CD4-positive, alpha-beta T cell treated with Interleukin-4 for 4 hours (primary cell): ENCODE measurements around the gene SLC25A33.

Experiments used
- DNase-seq: peaks from one replicate; pipeline ENCODE4 v3.0.0-alpha.2; 2020

Gene SLC25A33

DNA sequence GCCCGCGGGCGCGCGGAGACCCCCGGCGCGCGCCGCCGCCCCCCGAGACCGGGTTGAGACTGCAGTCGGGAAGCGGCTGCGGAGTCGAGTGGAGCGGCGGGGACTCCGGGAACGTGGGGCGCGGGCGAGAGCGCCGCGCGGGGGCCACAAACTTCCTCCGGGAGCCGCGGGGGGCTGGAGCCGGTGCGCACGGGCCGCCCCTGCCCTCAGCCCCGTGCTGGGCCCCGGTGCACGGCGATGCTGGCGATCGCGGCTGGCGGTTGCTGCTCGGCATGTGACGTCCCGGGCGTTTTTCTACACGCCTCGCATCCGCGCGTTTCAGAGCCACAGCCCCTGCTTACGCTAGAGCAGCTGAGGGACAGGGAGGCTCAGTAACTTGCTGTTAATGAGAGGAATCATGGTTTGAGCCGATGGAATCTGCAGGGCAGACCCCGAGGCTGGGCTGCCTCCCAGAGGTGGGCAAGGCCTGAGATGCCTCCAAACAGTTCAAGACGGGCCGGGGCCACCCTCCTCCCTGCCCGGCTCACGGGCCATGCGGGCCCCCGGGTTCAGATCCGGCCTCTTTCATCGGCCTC is 50.0 kb downstream of the SLC25A33 start:
- peak; percentile 31 for DNase-seq

DNA sequence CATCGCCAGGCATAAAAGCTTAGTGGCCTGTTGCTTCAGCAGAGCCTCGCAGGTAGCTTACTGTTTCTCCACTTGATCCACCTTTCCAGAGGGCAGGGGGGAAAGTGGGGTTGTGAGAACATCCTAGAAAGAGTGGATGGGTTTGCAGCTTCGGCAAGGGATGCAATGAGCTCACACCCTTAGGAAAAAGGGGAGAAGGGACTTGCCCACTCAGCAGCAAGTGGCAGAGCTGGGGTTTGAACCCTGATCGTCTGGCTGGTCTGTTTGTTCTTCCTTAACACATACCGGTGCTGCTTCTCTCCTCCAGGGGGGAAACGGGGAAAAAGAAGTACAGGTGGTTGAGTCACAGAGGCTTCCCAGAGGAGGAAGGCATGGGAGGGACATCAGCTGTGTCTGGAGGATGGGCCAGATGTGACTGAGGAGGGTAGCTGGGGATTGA is 50.5 kb downstream of the SLC25A33 start:
- no peak for DNase-seq

DNA sequence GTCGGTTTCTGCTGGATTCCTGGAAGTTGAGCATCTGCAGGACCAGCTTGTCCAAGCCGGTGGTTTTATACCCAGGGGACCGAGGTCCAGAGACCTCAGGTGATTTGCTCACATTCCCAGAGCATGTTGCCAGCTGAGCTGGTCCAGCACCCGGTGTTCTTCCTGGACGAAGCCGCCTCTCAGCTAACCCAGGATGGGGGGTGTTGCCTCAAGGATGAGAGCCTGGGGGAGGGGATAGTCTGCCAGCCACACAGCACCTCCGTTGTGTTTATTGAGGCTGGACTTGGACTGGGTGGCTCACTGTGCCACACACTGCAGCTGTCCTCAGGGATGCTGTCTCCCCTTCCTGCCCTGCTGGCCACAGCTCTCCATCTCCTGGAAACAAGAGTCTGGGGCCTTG is 50.9 kb downstream of the SLC25A33 start:
- no peak for DNase-seq

DNA sequence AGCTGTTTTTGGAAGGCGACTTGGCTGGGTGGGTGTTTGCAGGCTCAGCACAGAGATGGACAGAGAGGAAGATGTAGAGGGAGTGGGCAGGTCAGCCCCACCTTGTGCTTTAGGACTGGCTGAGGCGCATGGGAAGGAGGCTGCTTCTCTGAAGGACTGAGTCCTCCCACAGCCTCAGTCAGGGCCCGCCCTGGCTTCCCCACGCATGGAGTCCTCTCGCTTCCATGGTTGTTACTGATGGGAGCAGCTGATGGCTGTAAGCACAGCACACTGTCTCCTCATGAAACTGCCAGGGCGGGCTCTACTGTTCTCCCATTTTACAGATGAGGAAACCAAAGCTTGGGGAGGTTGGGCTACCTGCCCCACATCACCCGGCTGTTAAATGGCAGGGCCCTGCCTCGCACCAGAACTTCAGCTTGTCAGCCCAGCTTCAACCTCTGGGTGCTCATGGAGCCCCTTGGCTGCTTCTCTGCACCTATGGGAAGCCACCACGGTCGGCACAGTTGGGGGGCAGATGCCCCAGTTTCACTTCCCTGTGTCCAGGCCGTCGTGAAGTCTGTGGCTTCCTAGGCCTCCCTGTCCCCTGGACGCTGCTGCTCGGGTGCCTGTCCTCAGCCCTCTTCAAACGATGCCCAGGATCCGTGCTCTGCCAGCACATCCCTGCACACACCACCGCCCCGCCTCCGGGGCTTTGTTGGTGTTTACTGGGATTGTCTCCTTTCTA is 51.8 kb downstream of the SLC25A33 start:
- DNase-seq: no peak

DNA sequence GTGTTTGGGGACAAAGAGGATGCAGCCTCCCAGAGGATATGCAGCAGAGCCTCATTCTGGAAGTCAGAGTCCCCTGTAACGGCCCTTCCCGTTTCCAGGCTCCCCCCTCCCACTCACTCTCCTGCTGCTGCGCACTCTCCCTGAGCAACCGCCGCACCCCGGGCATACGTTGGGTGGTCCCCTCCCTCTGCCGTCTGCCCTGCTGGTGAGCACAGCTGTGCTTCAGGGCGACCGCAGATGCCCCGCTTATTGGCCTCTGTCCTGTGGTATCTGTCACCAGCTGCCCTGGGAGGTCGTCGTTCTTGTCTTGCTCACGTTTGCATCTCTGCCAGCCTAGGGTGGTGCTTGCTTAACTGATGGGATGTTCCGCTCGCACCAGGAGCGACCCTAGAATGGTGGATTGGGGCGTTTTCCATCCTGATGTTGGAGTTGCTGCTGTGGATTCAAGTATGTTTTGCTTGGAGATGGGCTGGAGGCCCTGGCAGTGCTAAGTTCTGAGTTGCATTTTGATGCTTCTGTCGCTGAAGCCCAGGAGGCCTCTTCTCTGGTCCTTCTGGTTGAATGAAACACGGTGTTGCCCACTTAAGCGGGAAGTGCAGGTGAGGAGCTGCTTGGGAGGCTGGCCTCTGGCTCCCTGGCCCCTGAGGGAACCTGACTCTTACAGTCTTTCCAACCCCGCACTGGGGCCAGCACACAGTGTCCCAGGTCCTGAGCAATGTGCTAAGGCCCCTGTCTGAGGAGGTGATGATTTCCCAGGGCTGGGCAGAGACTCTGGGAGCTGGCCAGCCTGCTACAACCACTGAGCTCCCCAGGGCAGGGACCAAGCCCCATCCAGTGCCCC is 52.6 kb downstream of the SLC25A33 start:
- no peak for DNase-seq

DNA sequence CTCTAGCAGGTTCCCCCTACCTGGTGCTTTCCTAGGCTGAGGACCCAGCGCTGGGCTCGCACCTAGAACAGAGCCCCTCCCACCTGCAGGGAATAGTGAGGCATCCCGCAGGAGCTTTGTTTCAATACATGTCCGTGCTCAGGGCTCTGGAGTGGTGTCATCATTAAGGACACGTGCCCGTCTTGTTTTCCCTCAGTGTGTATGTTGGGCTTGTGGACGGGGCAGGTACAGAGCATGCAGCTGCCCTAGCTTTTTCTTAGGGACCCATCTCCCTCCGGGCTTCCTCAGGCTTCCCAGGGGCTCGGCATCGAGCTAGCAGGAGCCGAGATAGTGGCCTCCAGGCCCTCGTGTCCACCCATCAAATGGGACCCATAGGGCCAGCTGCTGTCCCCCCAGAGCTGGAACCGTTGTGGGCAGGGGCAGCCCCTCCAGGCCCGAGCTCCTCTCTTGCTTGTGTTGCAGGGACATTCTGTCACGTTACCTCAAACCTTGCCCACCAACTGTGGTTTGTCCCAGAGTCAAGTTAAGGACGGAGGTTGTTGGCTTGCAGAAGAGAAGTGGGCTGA is 53.3 kb downstream of the SLC25A33 start:
- DNase-seq: no peak

DNA sequence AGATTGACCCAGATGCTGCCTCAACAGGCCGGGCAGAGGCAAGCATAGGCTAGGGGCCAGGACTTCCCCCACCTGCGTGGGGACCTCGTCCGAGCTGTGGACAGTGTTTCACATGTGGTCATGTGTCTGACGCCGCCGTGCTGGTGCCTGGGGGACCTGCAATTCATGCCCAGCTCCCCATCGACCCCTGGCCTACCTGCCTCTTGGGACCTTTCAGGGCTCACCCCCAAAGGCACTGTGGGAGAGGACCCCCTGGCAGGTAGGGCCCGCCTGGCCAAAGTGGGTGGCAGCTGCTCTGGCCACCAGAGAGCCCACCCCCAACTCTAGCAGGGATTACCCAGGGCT is 53.9 kb downstream of the SLC25A33 start:
- DNase-seq: no peak

DNA sequence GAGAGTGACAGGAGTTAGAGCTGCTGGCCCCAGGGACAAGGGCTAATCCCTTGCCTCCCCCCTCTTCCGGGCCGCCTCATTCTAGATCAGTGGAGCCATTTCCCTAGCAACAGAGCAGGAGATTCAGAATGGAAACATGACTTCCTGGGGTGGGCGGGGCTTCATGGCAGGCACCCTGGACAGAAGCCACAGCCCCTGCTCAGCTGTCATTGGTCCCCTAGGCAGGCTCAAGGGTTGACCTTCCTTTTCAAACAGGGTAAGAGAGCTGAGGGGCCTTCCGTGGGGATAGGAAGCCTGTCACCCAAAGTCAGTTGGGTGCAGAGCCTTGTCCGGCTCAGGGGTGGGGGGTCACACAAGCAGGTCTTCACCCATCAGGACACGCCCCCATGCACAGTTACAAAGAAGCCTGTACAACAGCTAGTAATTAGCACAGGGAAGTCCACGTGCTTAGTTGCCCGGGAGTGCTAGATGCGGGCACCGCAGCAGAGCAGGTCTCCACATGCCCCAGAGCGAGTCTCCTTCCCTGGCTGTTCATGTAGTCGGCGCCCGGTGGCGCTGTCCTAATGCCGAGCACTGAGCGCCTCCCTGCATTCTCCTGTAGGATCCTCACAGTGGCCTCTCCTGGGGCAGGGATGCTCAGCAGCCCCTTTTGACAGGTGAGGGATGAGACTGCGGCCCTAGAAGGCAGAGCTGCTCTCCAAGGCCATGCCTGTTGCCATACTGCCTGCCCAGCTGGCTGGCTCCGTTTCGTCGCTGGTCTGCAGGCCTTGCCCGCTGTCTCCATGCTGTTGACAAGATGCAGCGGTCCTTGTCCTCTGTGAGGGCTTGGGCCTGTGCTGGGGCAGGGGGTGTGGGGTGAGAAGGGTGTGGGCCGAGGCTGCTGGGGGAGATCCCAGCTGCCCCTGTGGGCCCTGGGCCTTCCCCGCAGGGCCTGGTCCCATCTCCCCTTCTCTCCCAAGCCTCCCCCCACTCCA is 54.5 kb downstream of the SLC25A33 start:
- peak; percentile 13 for DNase-seq

DNA sequence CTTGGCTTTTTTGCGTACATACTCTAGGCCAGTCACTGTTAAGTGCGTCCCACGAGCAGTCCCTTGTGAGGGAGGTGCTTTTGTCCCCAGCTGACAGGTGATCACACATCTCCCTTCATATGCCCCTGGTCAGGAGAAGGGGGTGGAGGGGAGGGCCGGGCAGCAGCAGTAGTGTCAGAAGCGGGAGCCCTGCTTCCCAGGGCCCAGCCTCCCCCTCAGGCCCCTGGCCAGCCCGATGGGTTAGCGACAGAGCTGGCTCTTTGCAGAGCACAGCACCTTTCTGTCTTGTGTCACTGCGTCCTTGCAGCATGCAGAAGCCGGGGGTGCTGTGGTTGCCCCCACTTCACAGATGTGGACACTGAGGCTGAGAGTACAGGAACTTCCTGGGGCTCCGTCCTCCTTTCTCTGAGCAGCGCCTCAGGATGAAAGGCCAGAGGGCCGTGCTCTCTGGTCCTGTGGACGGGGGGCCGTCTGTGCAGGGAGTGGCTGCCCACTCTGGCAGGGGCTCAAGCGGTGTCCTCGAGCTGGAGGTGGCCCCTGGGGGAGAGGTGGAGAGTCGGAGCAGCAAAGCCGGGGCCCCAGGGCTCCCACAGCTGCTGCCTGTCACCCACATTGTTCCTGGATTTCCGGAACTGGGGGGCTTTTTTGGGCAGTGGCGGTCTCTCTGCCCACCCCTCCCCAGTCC is 55.3 kb downstream of the SLC25A33 start:
- DNase-seq: no peak

DNA sequence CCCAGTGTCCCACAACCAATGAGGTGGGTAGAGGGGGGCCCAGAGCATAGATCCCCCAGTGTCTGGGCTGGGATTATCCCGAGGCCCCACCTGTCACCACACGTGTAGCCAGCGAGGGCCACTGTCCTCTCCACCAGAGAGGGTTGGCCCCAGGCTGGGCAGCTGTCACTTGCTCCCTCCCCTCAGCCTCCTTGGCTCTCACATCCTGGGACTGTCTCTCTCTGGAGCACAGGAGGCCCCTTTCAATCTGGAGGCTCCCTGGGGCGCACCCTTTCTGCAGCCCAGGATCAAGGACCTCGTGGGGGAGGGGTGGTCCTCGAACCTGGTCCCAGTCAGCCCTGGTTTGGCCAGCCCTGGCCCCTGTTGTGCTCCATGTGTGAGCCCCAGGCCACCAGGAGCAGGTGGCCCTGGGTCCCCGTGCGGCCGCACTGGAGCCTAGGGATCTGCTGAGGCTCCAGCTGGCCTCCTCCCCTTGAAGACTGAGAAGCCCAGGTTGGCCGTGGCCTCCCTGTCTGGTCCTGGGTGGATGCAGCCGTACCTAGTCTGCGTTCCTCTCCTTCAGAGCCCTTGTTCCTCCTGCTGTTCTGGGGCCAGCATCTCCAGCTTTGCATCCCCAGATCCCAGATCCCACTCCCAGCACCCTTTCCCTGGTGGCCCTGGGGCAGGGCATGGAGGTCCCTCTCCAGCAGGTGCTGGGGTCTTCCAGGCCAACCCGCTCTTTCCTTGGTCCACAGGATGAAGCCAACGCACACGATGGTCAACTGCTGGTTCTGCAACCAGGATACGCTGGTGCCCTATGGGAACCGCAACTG is 56.1 kb downstream of the SLC25A33 start:
- DNase-seq: no peak

DNA sequence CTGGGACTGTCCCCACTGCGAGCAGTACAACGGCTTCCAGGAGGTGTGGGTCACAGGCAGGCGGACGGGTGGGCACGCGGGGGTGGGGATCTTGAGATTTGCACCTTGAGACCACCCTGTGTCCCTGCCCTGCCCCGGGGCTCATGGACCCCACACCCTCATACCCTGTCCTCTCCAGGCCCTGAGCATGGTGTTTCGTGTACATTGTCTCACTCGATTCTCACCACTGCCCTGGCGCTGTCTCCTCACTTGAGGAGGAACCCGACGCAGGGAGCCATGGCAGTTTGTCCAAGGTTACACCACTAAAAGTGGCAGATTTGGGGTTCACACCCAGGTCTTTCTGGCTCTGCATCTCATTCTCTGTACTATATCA is 56.7 kb downstream of the SLC25A33 start:
- no peak for DNase-seq

DNA sequence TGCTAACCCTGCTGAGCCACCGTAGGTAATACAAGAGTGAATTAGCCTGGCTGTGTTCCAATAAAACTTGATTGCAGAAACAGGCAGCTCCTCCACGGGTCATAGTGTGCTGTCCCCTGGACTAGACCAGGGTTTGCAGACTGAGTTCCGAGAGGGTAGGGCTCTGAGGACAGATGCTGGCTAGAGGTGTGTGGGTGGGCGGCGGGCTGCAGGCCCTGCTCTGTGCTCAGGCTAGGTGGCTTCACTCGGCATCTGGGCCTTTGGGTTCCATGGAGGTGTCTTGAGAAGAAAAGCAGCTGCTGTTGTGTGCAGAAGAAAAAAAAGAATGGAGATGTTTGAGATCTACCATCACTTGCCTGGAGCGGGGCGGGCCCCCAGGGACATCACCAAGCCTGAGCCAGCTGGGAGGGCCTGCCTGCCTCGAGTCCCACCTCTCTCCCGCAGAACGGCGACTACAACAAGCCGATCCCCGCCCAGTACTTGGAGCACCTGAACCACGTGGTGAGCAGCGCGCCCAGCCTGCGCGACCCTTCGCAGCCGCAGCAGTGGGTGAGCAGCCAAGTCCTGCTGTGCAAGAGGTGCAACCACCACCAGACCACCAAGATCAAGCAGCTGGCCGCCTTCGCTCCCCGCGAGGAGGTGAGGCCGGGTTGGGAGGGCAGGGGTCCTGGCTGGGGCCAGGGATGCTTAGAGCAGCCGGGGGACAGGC is 57.3 kb downstream of the SLC25A33 start:
- no peak for DNase-seq

DNA sequence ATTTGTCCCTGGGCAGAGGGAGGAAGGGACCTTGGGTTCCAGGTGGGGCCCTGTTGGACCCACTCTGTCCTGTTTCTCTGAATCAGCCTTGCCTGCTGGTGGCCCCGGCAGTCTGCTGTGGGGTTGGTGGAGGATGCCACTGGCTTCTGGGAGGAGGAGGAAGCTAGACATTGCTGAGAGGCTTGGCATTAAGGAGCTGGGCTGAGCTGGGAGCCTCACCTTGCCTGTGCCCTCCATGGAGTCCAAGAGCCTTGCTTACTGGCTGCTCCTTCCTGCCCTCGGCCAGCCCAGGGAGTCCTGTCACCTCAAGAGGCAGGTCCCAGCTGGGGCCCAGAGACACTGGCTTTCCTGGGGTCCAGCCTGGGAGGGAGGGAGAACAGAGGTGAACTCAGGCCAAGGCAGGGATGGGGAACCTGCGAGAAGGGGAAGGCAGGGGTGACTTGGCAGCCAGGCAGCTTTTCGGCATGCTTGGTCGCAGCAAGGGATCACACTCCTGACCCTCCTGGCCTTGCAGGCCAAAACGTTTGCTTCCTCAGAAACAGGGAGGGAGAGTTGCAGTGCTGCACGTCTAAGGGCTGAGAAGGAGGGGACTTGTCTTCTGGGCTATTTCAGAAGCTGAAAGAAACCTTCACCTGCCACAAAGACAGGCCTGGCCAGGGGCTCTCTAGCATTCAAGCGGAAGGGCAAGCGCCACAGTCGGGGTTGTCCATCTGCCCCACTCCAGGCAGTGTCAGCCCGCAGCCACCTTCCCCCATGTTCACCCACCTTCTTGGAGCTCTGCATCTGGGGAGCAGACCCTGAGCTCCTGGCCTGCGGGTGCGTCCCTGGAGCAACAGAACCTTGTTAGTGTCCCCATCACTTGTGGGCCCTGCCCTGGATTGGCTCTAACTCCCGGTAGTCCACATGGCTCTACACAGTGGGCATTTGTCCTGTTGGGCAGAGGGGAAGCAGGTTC is 58.4 kb downstream of the SLC25A33 start:
- DNase-seq: no peak

DNA sequence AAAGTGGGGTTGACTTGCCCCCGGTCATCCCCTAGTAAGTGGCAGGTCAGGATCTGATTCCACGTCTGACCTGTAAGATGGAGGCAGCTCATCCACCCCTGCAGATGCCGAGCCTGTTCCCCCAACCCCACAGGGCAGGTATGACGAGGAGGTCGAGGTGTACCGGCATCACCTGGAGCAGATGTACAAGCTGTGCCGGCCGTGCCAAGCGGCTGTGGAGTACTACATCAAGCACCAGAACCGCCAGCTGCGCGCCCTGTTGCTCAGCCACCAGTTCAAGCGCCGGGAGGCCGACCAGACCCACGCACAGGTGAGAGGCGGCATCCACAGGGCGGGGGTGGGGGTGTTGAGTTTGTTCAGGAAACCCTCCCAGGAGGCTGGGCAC is 59.0 kb downstream of the SLC25A33 start:
- no peak for DNase-seq

DNA sequence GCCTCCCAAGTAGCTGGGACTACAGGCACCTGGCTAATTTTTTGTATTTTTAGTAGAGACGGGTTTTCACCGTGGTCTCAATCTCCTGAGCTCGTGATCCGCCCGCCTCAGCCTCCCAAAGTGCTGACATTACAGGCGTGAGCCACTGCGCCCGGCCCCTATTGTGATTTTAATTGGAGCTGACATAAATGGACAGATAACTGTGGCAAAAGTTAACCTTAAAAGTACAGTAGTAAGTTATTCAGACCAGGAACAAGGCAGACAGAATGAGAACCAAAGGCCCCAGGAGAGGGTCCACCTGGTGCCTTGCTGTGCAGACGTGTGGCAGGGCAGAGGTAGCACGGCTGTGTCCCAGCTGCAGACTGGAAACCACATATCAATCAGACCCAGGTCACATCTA is 60.5 kb downstream of the SLC25A33 start:
- DNase-seq: no peak

DNA sequence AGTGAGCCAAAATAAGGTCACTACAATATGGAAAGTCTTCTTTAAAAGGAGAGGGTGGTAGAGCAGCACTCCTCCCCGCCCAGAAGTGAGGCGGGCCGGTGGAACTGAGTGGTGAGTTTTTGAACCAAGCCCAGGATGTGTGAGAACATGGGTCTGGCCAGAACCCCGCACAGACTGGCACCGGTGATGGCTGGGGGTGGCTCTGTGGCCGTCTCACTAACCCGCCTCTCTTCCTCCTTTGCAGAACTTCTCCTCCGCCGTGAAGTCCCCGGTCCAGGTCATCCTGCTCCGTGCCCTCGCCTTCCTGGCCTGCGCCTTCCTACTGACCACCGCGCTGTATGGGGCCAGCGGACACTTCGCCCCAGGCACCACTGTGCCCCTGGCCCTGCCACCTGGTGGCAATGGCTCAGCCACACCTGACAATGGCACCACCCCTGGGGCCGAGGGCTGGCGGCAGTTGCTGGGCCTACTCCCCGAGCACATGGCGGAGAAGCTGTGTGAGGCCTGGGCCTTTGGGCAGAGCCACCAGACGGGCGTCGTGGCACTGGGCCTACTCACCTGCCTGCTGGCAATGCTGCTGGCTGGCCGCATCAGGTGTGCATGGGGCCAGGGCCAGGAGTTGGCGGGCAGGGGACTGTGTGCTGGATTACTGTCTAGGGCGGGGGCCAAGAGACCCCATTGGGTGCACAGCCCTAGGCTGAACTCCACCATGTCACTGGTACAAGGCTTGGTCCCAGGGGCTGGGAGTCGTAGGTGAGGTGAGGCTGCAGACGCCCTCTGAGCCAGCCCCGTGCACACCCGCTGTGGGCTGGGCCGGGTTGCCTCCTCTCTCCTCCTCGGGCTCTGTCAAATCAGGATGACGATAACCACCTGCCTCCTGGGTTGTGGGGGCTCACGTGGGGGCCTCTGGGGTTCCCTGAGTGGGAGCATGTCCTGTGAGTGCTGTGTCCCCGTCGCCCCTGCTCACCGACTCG is 61.9 kb downstream of the SLC25A33 start:
- DNase-seq: no peak

DNA sequence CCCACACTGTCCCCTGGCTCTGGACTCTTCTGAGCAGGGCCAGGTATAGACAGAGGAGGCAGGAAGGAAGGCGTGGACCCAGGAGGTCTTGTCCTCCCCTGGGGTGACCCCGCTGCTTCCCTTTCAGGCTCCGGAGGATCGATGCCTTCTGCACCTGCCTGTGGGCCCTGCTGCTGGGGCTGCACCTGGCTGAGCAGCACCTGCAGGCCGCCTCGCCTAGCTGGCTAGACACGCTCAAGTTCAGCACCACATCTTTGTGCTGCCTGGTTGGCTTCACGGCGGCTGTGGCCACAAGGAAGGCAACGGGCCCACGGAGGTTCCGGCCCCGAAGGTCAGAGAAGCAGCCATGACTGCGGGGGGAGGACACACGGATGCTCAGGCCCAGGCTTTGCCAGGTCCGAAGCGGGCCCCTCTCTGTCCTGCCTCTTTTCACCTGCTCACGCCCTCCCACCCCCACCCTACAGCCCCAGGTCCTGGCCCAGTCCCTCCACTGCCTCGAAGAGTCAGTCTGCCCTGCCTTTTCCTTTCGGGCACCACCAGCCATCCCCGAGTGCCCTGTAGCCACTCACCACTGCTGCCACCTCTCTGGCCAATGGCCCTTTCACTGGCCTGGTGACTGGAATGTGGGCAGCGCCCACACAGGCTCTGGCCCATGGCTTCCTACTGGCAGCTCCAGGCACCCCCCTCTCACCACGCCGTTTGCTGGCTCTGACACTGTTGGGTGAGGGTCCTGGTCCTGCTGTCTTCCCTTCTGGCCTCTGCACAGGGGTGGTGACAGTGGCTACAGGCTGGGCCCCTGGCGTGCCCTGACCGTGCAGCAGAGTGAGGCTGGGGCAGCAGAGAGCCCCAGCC is 62.9 kb downstream of the SLC25A33 start:
- DNase-seq: no peak
